HepG2 (cell line): ENCODE data around the gene CYB5D1.

ENCODE experiments used
- CREB1 ChIP-seq, 2 experiments: fragments of 450-650 bp in 1 of 2; IDR thresholded peaks; 2 replicates each; pipeline ENCODE4 v1.6.1; 2016 to 2017; ENCODE audit warnings: control low read depth in 1 of 2, mild to moderate bottlenecking in 1 of 2, missing compliant biosample characterization in 1 of 2, missing genetic modification characterization in 1 of 2
- FIP1L1 ChIP-seq: fragments of 200-400 bp; formaldehyde crosslinking; IDR thresholded peaks from 2 replicates; pipeline ENCODE4 v1.6.1; 2018; ENCODE audit warnings: low read depth, mild to moderate bottlenecking, low read length, moderate library complexity, borderline replicate concordance; ENCODE audit not compliant: insufficient read depth
- GATAD2A ChIP-seq: IDR thresholded peaks from 2 replicates; pipeline ENCODE4 v1.6.1; 2016
- JUND ChIP-seq: sonication (generic); formaldehyde crosslinking; IDR thresholded peaks from 2 replicates; pipeline ENCODE4 v1.8.0; 2022; ENCODE audit warnings: mild to moderate bottlenecking, missing genetic modification reagents
- RARG ChIP-seq: sonication (generic); formaldehyde crosslinking; IDR thresholded peaks from 2 replicates; pipeline ENCODE4 v1.4.0; 2020; ENCODE audit warnings: low read depth, mild to moderate bottlenecking, missing genetic modification reagents
- TBP ChIP-seq: sonication (generic); formaldehyde crosslinking; IDR thresholded peaks from 2 replicates; pipeline ENCODE4 v1.5.0; 2020; ENCODE audit warnings: missing genetic modification reagents
- ZNF558 ChIP-seq: sonication (generic); formaldehyde crosslinking; IDR thresholded peaks from 2 replicates; pipeline ENCODE4 v1.9.0; 2022; ENCODE audit warnings: mild to moderate bottlenecking, missing genetic modification reagents, borderline replicate concordance
- TF ChIP-seq, protein P1 (sequence below): sonication (generic); formaldehyde crosslinking; IDR thresholded peaks from 2 replicates; pipeline ENCODE4 v1.4.0; 2020; ENCODE audit warnings: mild to moderate bottlenecking, missing genetic modification reagents
- TF ChIP-seq, protein P2 (sequence below): sonication (generic); formaldehyde crosslinking; IDR thresholded peaks from 2 replicates; pipeline ENCODE4 v1.5.0; 2020; ENCODE audit warnings: mild to moderate bottlenecking, missing genetic modification reagents, moderate library complexity

DNA sequence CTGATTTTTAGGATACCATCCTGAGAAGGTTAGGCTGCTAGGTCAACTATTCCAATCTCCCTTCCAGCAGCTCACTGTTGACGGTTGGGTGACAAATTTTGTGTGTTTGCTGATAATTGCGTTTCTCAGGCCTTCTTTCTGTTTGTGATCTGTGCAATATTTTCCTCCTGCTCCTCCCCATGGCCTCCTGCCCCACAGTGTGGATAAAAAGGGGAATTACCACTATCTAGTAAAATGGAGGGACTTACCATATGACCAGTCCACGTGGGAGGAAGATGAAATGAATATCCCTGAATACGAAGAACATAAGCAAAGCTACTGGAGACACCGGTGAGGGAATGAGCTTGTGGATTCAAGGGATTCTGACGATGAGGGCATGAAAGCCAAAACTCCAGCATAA lies 40.0 kb downstream of the CYB5D1 start:
- TF ChIP-seq RARG (CRISPR knock-in tag) (no peak), FIP1L1 (no peak), ZNF558 (CRISPR knock-in tag) (no peak), CREB1 (IDR thresholded peaks at IDR 0.05) (no peak), CREB1 (CRISPR knock-in tag; IDR thresholded peaks at IDR 0.05) (no peak), JUND (CRISPR knock-in tag) (no peak), TBP (CRISPR knock-in tag) (no peak), GATAD2A (no peak)
- TF ChIP-seq, protein P1, sequence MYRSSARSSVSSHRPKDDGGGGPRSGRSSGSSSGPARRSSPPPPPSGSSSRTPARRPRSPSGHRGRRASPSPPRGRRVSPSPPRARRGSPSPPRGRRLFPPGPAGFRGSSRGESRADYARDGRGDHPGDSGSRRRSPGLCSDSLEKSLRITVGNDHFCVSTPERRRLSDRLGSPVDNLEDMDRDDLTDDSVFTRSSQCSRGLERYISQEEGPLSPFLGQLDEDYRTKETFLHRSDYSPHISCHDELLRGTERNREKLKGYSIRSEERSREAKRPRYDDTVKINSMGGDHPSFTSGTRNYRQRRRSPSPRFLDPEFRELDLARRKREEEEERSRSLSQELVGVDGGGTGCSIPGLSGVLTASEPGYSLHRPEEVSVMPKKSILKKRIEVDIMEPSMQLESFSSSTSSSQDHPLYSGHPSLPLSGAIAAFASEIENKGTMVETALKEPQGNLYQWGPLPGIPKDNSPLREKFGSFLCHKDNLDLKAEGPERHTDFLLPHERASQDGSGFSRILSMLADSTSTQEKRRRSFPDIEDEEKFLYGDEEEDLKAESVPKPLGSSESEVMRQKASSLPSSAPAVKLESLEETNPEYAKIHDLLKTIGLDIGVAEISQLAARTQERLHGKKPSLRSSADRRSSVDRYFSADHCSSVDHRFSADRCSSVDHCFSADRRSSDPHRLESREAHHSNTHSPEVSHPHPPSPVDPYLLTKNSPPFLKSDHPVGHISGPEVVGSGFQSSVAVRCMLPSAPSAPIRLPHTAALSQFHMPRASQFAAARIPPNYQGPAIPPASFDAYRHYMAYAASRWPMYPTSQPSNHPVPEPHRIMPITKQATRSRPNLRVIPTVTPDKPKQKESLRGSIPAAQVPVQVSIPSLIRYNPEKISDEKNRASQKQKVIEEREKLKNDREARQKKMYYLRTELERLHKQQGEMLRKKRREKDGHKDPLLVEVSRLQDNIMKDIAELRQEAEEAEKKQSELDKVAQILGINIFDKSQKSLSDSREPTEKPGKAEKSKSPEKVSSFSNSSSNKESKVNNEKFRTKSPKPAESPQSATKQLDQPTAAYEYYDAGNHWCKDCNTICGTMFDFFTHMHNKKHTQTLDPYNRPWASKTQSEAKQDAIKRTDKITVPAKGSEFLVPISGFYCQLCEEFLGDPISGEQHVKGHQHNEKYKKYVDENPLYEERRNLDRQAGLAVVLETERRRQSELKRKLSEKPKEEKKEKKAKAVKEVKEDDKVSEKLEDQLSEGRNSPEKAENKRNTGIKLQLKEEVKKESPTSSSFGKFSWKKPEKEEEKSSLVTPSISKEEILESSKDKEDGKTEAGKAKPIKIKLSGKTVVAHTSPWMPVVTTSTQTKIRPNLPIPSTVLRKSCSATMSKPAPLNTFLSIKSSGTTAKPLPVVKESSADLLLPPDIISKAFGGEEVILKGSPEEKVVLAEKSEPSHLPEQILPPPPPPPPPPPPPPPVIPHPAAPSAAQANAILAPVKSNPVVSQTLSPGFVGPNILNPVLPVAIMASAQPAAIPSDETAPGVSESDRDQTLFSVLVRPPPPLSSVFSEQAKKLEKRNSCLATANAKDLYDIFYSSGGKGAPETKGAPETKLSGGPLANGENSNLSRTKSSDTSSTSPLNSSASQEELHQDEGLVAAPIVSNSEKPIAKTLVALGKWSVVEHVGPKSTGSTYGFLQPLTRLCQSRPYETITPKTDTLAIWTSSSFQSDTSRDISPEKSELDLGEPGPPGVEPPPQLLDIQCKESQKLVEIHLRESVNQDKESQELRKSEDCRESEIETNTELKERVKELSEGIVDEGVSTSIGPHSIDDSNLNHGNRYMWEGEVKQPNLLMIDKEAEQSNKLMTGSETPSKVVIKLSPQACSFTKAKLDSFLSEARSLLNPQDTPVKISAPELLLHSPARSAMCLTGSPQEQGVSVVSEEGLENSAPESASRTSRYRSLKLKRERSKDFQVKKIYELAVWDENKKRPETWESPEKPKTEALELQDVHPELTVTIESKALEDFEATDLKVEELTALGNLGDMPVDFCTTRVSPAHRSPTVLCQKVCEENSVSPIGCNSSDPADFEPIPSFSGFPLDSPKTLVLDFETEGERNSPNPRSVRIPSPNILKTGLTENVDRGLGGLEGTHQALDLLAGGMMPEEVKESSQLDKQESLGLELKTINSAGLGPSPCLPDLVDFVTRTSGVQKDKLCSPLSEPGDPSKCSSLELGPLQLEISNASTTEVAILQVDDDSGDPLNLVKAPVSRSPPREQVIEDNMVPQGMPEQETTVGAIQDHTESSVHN (CRISPR knock-in tag), result no peak
- TF ChIP-seq, protein P2, sequence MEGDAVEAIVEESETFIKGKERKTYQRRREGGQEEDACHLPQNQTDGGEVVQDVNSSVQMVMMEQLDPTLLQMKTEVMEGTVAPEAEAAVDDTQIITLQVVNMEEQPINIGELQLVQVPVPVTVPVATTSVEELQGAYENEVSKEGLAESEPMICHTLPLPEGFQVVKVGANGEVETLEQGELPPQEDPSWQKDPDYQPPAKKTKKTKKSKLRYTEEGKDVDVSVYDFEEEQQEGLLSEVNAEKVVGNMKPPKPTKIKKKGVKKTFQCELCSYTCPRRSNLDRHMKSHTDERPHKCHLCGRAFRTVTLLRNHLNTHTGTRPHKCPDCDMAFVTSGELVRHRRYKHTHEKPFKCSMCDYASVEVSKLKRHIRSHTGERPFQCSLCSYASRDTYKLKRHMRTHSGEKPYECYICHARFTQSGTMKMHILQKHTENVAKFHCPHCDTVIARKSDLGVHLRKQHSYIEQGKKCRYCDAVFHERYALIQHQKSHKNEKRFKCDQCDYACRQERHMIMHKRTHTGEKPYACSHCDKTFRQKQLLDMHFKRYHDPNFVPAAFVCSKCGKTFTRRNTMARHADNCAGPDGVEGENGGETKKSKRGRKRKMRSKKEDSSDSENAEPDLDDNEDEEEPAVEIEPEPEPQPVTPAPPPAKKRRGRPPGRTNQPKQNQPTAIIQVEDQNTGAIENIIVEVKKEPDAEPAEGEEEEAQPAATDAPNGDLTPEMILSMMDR (CRISPR knock-in tag), result peak; percentile 74
